ENCODE measurements around the gene DEF6.
"Not testable (repeated sequence)": the region's sequence is repeated elsewhere in the genome, so short reads cannot be mapped to it uniquely, and the experiment has no call there.

The DEF6 gene

DNA sequence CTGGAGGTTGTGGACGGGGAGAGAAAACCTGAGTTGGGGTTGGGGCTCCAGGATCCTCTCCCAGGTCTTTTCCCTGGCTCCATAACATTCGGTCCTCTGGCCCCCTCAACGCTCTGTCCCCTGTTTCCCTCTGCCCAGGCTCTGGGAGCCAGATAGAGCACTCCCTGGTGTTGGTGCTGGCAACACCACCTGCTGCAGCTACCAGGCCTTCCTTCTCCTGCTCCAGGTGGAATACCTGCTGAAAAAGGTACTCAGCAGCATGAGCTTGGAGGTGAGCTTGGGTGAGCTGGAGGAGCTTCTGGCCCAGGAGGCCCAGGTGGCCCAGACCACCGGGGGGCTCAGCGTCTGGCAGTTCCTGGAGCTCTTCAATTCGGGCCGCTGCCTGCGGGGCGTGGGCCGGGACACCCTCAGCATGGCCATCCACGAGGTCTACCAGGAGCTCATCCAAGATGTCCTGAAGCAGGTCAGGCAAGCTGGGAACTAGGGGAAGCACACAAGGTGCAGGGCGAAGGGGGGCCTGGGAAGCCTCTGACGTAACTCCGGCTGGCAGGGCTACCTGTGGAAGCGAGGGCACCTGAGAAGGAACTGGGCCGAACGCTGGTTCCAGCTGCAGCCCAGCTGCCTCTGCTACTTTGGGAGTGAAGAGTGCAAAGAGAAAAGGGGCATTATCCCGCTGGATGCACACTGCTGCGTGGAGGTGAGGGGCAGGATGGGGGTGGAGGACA, 14.6 kb downstream of the DEF6 start:
- DNase-seq, result no peak

DNA sequence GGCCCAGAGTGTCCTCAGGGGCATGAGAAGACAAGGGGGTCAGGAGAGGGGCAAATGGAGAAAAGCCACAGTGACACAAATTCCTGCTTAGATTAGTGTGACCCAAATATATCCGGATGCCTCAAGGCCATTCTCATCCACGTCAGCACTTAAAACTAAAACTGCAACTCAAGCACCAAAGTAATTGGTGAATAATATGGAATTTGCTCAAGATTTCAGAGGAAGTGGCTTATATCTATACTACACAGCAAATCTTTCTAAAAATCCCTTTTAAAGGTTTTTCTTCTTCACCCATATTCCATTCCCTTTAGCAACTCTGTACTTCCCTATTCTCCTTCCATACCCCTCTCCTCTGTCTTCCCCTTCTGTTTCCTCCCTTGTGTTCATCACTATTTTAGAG, 15.2 kb downstream of the DEF6 start:
- DNase-seq, result no peak

DNA sequence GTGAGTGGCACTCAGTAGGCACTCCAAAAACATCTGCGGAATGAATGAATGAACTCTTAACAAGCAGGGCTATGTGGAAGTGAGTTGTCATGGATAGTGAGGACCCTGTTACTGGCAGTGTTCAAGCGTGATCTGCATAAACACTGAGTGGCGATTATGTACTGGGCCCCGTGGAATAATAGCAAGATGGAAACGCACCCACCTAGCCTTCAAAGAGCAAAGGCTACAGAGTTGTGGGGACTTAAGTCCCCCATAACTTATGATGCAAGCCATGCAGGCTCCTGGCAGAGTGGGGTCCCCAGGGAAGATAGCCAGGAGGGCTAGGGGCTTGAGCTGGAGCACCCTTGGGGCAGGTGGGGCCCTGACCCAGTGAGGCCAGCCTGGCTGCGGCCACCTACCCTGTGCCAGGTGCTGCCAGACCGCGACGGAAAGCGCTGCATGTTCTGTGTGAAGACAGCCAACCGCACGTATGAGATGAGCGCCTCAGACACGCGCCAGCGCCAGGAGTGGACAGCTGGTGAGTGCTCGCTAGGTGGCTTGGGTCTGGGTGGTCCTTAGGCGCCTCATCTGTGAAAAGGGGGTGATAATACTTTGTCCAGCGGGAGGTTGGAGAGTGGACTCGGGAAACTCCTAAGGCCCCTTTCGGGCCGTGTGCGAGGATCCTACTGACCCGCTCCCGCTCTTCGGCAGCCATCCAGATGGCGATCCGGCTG, 20.0 kb downstream of the DEF6 start:
- DNase-seq, result no peak

DNA sequence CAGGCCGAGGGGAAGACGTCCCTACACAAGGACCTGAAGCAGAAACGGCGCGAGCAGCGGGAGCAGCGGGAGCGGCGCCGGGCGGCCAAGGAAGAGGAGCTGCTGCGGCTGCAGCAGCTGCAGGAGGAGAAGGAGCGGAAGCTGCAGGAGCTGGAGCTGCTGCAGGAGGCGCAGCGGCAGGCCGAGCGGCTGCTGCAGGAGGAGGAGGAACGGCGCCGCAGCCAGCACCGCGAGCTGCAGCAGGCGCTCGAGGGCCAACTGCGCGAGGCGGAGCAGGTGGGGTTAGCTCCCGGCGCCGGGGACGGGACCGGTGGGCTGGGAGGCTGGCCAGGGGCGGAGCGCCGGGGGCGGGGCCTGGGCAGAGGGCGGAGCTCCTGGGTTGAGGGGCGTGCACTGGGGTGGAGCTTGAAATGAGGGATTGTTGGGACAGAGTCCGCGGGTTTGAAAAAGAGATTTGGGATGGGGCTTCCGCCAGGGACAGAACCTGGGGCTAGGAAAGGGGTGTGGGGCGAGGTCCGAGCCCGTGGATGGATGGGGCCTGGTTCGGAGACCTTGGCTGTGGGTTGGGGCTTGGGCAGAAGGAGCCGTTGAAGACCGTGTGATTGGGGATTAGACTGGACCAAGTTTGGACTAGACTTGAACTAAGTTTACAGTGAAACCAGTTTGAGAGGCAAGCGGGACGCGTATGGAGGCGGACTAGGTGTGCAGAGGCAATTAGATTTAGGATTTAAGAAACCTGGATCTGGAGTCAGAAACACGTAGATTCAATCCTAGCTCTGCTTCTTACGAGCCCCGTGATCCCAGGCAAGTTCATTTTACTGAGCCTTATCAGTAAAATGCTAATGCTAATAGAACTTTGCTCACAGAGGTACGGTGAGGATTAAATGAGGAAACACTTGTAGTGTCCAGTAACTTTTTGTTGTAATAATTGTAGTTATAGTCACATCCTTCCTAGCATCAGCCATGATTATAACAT, 20.9 kb downstream of the DEF6 start:
- DNase-seq, result peak in 1 of 2 experiments; percentile 46

DNA sequence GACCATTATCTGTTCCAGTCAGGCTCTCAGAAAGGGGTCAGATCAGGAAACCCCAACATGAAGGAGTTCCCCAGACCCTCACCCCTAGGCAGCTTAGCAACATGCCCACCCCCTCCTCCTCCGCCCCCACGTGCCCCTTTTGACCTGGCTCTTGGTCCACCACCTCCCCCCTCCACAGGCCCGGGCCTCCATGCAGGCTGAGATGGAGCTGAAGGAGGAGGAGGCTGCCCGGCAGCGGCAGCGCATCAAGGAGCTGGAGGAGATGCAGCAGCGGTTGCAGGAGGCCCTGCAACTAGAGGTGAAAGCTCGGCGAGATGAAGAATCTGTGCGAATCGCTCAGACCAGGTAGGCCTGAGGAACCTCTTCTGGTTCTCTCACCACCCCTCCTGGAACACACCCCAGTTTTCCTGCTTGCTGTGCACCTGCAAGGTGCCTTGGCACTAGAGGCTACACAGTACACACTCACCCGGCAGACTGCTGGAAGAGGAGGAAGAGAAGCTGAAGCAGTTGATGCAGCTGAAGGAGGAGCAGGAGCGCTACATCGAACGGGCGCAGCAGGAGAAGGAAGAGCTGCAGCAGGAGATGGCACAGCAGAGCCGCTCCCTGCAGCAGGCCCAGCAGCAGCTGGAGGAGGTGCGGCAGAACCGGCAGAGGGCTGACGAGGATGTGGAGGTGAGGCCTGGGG, 21.9 kb downstream of the DEF6 start:
- DNase-seq, result no peak

DNA sequence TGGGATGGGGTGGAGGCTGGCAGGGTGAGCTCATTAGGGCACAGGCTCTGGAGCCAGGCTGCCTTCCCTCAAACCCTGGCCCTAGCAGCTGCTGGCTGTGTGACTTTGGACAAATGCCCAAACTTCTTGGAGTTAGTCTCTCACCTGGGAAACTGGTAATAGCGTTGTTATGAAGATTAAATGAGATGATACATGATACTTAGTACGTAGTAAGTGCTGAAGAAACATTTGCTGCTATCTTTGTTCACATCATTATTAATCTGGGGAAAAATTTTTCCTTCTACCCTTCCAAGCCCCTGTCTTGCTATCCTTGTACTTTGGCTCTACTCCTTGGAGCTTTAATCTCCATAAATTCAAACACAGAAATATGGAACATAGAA, 22.4 kb downstream of the DEF6 start:
- DNase-seq, result no peak

DNA sequence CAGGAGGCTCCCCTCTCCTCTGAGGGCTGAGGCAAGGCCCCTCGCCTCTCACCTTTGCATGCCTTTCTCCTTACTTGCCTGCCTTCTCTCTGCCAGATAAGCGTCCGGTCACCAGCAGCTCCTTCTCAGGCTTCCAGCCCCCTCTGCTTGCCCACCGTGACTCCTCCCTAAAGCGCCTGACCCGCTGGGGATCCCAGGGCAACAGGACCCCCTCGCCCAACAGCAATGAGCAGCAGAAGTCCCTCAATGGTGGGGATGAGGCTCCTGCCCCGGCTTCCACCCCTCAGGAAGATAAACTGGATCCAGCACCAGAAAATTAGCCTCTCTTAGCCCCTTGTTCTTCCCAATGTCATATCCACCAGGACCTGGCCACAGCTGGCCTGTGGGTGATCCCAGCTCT, 23.5 kb downstream of the DEF6 start:
- DNase-seq, result no peak

DNA sequence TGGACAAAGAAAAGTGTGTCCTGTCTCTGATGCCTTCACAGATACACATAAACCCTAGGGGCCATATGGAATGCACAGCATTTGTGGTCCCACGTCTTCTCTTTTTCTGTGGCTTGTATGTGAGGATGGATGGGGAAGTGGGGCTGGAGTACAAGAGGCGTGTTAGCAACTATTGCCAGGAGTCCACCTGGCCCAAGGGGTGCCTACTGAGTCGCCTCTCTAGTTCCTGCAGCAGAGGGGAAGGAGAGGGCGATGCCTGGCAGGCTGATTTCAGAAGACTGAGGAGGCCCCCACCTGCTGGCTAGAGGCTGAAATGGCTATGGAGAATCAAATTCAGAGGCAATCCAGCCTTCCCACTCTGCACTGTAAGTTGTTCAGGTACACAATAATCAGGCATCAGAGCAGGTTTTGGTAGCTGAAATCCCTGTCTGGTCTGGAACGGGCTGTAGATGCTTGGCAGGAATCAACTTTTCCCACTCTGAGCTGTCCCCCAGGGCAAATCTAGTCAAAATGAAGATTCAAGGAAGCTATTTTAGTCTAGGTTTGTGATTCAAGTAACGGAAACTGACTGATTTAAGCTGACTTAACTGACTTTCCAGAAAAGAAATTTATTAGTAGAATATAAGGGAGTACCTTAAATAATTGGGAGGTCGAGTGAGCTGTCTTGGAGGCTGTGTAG, 29.9 kb downstream of the DEF6 start:
- no peak for DNase-seq

DNA sequence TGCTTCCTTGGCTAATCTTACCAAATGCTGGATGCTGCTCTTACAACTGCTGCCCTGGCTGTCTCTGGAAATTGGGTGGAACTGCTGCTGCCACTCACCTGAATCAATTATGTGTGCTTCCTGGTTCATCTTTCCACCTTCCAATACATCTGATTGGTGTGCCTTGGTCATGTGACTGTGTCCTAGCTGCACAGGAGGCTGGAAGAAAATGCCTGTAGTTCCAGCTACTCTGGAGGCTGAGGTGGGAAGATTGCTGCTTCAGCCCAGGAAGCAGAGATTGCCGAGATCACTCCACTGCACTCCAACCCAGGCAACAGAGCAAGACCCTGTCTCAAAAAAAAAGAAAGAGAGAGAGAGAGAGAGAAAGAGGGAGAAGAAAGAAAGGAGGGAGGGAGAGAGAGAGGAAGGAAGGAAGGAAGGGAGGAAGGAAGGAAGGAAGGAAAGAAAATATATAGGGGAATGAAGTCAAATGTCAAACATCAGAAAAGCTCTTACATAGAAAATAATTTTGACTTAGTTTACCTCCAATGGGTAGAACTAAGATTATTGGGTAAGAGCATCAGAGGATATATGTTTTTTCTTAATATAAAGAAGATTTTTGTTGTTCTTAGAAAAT, 30.6 kb downstream of the DEF6 start:
- no peak for DNase-seq

DNA sequence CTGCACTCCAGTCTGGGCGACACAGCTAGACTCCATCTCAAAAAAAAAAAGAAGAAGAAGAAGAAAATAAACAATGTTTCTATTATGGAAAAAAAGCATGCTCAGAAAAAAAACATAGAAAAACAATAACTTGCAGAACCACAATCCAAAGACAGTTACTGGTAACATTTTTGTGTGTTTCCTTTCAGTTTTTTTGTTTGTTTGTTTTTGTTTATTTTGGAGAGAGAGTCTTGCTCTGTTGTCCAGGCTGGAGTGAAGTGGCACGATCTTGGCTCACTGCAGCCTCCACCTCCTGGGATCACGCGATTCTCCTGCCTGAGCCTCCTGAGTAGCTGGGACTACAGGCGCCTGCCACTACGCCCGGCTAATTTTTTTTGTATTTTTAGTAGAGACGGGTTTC, 31.3 kb downstream of the DEF6 start:
- DNase-seq, result not testable (repeated sequence)

DNA sequence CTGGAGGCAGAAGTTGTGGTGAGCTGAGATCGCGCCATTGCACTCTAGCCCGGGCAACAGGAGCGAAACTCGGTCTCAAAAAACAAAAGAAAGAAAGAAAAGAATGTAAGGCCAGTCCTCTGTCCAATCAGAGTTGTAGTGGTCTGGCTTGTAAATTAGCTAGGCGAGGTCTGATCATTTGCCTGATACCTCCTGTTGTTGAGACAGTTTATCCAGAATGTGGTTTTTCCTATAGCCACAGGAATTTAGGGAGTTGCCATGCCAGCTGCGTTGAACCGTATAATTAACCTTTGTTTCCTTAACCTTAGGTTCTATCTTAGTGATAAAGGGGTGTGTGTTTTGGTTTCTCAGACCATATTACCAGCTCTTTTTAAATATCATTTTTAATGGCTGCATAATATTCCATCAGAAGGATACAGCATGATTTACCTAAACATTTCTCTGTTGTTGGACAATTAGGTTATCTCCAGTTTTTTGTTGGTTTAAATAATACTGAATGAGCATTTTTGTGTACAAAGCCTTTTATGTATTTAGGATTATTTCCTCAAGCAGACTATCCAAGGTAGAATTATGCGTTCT, 33.0 kb downstream of the DEF6 start:
- no peak for DNase-seq

DNA sequence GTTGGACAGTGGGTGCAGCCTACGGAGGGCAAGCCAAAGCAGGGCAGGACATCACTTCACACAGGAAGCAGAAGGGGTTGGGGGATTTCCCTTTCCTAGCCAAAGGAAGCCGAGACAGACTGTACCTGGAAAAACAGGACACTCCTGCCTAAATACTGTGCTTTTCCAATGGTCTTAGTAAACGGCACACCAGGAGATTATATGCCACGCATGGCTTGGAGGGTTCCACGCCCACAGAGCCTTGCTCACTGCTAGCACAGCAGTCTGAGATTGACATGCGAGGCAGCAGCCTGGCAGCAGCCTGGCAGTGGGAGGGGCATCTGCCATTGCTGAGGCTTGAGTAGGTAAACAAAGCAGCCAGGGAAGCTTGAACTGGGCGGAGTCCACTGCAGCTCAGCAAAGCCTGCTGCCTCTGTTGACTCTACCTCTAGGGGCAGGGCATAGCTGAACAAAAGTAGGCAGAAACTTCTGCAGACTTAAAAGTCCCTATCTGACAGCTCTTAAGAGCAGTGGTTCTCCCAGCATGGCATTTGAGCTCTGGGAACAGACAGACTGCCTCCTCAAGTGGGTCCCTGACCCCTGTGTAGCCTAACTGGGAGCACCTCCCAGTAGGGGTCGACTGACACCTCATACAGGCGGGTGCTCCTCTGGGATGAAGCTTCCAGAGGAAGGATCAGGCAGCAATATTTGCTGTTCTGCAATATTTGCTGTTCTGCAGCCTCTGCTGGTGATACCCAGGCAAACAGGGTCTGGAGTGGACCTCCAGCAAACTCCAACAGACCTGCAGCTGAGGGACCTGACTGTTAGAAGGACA, 34.7 kb downstream of the DEF6 start:
- DNase-seq, result not testable (repeated sequence)

DNA sequence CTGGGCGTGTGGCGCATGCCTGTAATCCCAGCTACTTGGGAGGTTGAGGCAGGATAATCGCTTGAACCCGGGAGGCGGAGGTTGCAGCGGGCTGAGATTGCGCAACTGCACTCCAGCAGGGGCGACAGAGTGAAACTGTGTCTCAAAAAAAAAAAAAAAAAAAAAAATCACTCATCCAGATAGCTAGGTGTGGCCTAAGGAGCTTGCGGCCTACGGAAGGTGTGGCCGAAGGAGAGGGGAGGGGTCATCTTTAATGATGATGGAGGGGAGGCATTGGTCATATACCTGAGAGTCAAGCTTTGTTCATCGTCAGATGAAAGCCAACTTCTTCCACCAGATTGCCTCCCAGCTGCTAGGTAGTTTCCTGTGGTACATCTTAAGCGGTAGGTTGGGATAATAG, 43.9 kb downstream of the DEF6 start:
- no peak for DNase-seq

DNA sequence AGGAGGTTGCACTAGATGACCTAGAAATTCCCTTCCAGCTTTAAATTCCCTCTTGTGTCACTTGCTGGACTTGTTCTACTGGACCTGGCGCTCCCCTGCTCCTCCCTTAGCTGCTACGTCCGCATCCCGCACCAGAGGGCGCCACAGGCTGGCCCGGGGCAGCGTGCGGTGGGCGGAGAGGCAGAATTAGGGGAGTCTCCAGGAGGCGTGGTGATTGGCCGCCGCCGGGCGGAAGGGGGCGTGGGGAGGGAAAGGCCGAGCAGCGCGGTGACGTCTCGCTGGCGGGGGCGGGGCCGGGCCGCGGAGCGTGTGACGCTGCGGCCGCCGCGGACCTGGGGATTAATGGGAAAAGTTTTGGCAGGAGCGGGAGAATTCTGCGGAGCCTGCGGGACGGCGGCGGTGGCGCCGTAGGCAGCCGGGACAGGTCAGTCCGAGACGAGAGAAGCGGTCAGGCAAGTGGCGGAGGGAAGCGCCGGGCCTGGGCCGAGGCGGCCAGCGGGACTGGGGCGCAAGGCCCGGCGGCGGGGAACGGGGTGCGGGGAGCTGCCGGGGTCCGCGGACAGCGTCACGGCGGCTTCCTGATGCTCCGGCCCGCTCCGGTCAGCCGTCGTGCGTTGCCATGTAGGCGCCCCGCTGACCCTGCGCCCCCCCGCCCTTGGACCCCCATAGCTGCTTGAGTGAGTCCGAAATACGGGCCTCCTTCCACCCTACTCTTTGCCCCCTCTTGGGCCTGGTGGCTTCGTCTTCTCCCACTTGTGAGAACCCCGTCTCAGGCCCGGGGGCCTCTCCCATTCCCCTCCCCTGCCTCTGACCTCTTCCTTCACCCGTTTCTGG, 44.9 kb downstream of the DEF6 start, which contains the start of gene PPARD:
Gene PPARD (plus strand): TSS at position 301 of the 834 bp plus-strand sequence. CDS start 68,530 bp downstream, outside the sequence.
- peak; percentile 80 to 98 for DNase-seq

DNA sequence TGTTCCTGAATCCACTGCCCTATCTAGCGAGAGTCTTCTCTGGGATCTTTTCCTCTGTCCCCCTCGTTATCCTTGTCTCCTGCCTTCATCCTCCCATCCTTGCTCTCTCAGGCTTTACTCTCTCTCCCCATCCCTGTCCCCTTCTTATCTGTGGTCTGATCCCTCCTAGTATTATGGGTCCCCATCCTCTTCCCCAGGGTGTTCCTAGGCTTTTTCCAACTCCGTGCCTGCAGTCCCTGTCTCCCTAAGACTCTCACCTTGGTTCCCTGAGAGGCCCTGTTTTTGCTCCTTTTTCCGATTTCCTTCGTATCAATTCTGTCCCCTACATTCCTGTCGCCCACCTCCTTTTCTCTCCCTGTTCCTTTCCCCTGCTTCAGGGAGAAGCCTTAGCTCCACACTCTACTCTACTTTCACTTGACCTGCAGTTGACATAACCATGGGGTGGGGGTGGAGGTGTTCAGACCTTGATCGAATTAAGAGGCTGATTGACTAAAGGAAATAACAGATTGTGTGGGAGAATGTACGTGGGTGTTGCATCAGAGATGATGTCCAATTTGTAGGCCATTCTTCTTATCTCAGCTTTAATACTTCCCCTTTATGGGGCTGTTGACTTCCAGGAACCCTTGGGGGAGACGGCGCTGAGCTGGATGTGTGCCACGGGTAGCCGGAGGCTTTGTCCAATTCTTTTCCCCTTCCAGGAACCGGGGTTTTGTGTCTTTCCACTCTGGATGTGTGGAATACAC, 45.6 kb downstream of the DEF6 start:
- DNase-seq, result no peak

DNA sequence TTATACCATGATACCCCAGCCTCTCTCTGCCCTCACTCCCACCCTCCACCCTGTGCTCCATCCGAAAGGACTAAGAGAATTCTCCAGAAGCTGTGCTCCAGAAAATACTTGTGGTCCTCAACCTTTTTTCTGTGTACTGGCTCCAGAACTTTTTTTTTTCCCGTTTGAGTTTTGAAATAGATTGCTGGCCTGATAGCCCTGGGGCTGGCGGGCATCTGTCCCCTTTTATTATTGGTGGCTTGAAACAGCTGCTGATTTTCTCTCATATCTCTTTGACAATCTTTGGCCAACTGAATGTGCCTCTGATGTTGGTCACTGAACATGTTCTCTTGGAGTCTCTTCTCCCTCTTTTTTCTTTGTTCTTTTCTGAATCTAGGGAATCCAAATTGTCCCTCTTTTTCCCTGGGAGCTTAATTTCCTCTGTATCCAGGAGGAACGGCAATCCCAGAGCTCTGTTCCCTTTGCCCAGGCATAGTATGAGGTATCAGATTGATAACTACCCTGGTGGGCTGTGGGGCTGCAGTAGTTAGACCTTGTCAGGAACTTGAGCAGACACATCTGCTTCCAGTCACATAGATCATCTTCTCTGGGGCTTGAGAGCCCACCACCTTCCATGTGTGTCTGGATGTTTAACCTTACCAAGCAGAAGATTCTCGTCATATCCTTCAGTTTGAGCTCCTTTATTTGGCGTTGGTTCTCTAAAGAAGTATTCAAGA, 46.4 kb downstream of the DEF6 start:
- no peak for DNase-seq

DNA sequence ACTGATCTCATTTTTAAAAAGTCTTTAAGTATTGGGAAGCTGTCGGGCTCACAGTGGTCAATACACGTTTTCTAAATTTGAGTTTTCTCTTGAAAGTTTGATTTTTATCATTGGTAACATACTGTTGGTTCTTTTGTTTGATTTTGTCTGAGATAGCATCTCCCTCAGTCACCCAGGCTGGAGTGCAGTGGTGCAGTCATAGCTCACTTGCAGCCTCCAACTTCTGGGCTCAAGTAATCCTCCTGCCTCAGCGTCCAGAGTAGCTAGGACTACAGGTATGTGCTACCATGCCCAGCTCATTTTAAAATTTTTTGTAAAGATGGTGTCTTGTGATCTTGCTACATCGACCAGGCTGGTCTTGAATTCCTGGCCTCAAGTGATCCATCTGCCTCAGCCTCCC, 53.8 kb downstream of the DEF6 start:
- no peak for DNase-seq

DNA sequence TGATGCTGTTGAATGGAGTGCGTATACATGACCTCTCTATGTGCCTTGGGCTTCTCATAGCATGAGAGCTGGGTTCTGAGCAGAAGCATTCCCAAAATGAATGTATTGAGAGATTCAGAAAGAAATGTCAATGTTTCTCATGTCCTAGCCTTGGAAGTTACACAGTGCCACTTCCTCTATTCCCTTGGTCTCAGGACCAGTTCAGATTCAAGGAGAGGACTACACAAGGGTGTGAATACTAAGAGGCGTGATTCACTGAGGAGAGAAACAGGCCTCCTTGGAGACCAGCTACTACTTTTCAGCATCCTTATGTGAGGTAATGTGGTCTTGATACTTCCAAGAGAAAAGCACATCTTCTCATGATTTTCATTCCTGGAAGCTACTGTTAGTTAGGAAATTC, 55.1 kb downstream of the DEF6 start:
- DNase-seq, result no peak
